Left cardiac atrium (tissue), 4 donors: Measurements from ENCODE around the gene ARHGAP29. TPM values are rescaled to one million over a fixed set of nuclear protein-coding genes. Genes with fewer than 3 reads are reported as not detected.

Source experiments
- ATAC-seq, 2 donors: fragments of 200-7000 bp; cut with Tn5 transposase; one replicate each; pipeline ENCODE4 v1.9.1; 2020; ENCODE audit warnings: mild to moderate bottlenecking in 2 of 2, moderate library complexity in 2 of 2
- DNase-seq: peaks from one replicate; pipeline ENCODE4 v3.0.0-alpha.2; 2020
- intact Hi-C, 2 donors: fragments of 100-400 bp; cut with DNase I; formaldehyde crosslinking; loops; one replicate each; pipeline versions ENCODE4 v1.14.1 to v1.15.1; 2022 to 2023
- total RNA-seq, 2 donors: library from RNA; stranded (reverse); fragmentation: NEBNext Ultra II Directional; extraction: Animal tissue kit (Norgen Biotek cat#: 25700); gene quantifications; one replicate each; pipeline ENCODE4 v1.2.1, GENCODE V29; 2021
- donor health status: DM: no; HTN: yes; CAD: no.
- donor health status: DM: no; HTN: yes; CAD: no; lungs with severe emphysema.
- donor health status: DM: yes; HTN: yes; CAD: no.
- donor health status: Dilated cardiomyopathy.

The ARHGAP29 gene
- total RNA-seq, 2 donors from 2014 or later: 29.4 to 38.9 TPM

DNA sequence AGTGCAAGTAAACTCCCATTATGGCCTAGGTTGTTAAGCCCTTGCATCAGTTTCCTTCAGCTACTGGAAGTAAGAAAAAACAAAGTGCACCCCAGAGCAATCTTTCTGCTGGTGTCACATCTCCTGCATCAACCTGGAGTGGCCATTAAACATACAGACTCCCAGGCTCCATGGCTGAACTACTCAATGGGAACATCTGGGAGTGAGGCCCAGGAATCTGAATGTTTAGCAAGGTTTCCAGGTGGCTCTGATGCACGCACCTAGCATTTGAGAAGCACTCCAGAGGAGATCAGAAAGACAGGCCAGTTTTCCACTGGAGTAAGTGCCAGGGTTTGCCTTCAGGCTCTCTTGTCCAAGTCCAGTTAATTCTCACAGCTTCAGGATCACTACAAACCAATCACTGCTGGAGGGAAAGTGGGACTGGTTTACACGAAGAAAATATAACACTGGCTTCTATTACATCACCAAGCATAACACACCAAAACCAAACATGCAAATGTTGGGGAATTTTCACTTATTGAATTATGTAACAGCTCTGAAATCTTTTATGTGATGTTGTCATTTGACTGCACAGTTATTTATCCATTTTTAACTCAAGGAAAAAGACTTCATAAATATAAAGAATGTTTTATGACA lies 94.1 kb downstream of the ARHGAP29 start:
- ATAC-seq (no peak), DNase-seq (no peak)
- intact Hi-C loops: no loop called here

DNA sequence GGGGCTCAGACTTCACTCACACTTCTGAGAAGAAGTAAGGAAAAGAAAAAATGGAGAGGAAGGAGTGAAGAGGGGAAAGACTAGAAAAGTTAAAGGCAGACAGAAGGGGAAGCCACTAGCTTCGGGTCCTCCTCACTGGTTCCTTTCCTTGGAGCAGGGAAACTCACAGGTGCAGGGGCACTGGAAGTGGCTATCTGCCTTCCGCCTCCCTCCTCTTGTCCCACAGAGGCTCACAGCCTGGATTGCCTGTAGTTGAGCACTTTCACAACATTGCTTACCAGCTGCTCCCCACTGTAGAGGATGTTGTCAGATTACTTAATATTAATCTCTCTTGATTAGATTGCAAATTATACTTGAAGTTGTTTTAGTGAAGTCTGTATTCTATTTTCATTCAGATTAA lies 94.8 kb downstream of the ARHGAP29 start:
- DNase-seq (no peak), ATAC-seq (peak; percentile 34 to 65)
- intact Hi-C loops: no loop called here

- DNase-seq (no peak), ATAC-seq (peak in 1 of 2 donors; percentile 74)
- intact Hi-C loops: no loop called here
Measured at GRCh38 chr1:94142022-94142421, 95.4 kb downstream of the ARHGAP29 start.

GRCh38 chr1:94132111-94132510 lies 105.3 kb downstream of the ARHGAP29 start:
- DNase-seq (no peak), ATAC-seq (no peak)
- intact Hi-C loops: no loop called here

DNA sequence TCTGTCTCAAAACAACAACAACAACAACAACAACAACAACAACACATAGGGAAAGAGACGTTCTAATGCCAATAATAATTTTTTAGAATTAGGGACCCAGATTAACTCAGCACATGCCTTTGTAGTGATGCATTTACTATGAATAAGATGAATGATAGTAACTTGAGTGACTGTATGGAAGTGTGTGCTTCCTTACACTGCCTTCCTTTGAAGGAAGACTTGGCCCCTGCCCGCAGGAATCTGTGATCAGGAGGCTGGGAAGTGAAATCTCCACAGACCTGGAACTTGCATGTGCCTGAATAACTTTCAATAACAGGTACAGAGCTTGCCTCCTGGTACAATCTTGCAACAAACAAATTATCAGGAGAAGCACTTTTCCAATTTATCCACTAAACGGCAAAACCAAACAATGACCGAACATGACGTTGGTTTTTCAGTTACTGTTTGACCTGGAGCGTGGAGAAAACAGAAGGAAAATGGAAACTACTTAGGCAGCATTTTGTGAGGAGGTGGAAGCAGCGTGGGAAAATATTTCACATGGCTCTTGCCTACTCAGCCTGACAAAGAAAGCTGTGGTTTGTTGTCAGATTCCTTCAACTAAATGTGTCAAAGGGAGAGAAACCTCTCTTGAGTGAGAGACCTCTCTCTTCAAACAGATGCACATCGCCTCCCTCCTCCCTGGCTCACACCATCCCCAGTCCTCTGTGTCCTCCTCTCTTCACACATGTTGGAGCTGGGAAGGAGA lies 106.4 kb downstream of the ARHGAP29 start:
- ATAC-seq: no peak
- intact Hi-C loops: no loop called here
- no peak for DNase-seq

DNA sequence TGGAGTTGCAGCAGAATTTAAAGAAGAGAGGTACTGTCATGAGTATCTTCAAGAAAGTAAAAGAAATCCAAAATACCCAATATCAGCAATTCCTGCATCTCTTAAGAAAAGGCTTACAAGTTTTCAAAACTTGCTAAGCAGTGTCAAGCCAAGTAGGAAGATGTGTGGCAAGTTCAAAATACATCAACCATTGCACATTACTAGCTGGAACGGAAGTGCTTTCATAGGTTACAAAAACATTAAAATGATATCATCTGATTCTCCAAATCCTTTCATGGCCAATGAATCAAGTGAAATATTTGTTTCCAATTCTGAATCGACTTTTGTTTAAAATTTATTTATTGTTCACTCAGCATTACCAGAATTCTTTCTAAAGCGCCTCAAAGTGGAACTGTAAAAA lies 110.7 kb downstream of the ARHGAP29 start:
- intact Hi-C loops: no loop called here
- DNase-seq (no peak), ATAC-seq (no peak)

- intact Hi-C loops: no loop called here
- ATAC-seq: no peak
- DNase-seq: no peak
Measured at GRCh38 chr1:94125551-94126514, 111.6 kb downstream of the ARHGAP29 start.

DNA sequence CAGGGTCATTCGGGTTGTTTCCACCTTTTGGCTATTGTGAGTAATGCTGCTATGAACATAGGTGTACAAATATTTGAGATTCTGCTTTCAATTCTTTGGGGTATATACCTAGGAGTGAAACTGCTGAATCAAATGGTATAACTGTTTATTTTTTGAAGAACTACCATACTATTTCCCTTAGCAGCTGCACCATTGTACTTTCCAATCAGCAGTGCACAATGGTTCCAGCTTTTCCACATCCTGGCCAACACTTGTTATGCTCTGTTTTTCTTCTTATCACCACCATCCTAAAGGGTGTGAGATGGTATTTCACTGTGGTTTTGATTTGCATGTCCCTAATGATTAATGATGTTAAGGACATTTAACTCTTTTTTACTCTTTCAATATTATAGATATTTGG lies 112.8 kb downstream of the ARHGAP29 start:
- intact Hi-C loops: no loop called here
- DNase-seq (no peak), ATAC-seq (no peak)

DNA sequence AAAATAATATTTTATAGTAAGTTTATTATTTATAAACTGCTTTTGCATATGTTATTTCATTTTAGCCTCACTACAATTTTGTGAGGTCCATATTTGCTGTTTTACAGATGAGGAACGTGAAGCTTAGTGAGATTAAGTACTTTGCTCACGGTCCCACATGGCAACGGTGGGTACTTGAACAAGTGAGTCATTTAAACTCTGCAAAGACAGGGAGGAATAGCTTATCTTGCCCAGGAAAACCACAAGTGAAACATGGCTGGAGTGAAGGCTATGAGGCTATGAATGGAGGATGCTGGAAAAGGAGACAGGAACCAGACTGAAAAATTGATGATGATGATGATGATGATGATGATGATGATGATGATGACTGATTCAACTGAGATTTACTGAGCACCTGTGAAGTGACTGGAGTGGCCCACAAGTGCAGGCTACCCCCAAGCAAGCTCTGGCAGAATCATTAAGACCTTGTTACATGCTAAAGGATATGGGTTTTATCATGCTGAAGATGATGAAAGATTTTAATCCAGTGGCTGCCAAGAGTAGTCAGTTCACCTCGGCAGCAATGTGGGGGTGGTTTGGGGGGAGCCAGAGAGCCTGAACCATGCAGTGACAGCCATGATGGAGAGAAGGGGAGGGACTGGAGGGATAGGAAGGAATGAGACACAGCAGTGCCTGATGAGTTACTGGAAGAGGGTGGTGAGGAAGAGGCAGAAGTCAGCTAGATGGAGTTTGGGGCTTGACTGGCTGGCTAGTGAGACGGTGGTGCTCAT lies 115.0 kb downstream of the ARHGAP29 start:
- ATAC-seq (no peak), DNase-seq (no peak)
- intact Hi-C loops: no loop called here

Other genes starting within 250 kb of the ARHGAP29 start
- under 1 TPM; 0.21 TPM for gene ABCA4, start 116.4 kb downstream of the ARHGAP29 start, total RNA-seq
- gene ABCD3, start 180.8 kb upstream of the ARHGAP29 start, total RNA-seq: 100 to 1,000 TPM in 1 of 2 donors, 10 to 100 TPM in 1; 53.3 to 105 TPM